Stimulated activated CD4-positive, alpha-beta T cell treated with anti-CD3 and anti-CD28 coated beads, Interleukin-12 subunit alpha, Interleukin-12 subunit beta, amount 100 ng/mL, for 24 hours (primary cell): ENCODE data around the gene PPARA.

Source experiments
- DNase-seq, 2 experiments: peaks; one replicate each; pipeline ENCODE4 v3.0.0-alpha.2; 2020; ENCODE audit warnings: low read depth in 2 of 2

PPARA gene

GRCh38 chr22:46150034-46150654 lies at the start of gene PPARA:
Gene PPARA, plus strand, starts transcription at chr22:46150526. Its CDS starts 47,858 bp downstream, at chr22:46198384.
- peak; percentile 61 to 84 for DNase-seq

DNA sequence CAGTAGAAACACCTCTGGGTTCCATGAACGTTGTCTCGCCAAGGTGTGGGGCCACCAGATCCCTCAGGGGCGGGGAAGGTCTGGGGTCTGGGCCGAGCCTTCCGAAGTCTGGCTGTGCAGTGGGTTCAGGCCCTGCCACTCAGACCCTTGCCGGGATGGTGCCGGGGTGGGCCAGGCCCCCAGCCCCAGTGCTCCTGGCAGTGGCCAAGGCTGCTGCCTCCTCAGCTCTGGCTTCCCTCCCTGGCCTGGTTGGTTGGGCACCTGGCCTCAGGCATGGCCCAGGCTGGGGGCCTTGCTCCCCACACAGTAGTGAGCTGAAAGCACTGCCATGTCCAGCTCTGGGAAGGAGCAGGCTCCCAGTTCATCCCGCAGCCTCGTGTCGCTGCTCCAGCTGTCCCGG lies 48.2 kb upstream of the PPARA start:
- DNase-seq, result no peak

DNA sequence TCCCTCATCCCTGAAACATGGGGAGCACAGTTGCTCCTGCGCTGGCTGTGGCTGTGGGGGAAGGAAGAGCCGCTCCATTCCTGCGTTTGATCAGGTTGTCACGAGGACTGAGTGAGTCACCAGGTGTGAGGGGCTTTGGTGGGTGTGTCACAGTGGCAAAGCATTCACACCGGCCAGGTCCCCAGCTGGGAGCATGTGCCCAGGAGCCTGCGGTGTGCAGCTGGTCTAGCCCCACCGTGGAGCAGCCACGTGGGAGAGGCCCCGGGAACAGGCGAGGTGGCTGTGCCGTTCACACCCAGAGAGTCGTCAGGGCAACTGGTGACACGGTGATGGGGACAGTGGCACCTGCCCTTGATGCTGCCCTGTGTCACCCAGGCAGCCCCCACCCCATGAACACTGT lies 47.6 kb upstream of the PPARA start:
- no peak for DNase-seq

DNA sequence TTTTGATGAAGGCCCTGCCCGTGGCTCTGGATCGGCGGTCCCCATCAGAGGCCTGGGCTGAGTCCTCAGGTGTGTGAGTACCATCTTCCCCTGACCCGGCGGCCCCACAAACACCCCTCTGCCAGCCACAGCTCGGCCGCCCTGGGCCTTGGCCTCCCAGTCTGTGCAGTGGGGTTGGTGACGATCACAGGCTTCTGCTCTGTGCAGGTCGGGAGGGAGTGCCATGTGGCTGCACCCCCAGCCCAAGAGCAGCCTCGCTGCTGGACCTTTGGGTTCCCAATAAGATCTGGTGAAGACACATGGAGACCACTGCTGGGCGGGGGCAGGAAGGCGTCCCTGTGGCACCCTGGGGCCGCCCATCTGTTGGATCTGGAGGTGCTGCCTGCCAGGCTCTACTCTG lies 47.1 kb upstream of the PPARA start:
- no peak for DNase-seq

- no peak for DNase-seq
Observed at GRCh38 chr22:46103664-46104063, 46.7 kb upstream of the PPARA start.

DNA sequence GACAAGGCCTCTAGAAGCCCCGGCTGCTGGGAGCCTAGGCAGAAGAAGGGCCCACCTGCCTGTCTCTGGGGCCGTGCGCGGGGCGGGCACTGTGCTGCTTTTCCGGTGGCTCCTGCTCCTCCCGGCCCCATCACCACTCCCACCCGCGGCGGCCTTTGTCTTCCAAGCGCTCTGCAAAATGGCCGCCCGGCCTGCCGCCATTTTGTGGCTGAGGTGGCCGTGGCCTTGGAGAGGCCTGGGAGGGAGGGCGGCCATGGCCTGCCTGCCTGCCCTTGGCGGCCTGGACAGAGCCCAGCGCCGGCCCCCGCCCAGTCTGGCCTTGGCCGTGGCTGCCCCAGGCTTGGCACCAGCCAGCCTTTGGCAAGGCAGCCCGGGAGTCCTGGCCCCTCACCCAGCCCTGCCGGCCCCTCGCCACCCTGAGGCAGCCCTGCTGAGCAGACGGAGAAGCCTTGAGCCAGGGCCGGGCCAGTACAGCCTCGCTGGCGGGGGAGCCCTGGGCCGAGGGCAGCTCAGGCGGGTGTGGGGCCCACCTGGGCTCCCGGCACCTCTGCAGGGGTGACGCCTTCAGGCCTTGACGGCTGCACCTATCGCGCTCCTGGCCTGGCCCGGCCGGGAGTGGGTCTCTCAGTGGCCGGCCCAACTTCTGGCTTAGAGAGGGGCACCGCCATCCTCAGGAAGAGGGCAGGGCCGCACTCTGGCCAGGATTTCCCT lies 46.0 kb upstream of the PPARA start:
- no peak for DNase-seq

DNA sequence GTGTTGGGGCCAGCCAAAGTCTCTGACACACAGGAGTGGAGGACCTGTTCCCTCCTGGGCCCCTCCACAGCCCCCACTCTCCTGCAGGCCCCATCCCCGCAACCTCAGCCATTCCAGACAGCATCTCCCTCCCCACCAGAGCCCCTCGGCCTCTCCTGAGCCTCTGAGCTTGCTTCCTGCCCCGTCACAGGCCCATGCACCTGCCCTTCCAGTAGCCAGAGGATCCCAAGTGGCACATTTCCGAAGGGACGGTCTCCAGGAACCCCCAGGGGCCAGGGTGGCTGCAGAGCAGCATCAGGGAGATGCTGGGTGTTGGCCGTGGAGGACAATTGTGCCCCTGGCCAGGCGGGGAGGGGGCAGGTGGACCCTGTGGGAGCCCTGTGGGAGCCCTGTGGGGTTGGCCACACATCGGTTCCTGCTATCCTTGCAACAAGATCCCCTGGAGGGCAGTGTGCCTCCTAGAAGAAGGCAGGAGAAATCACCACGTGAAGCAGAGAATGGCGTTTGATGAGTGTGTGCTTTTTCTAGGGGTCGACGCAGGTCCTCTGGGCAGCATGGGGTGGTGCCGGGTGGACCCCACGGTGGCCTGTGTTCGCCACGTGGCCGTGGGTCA lies 45.3 kb upstream of the PPARA start:
- DNase-seq, result no peak

- DNase-seq, result no peak
Observed at GRCh38 chr22:46105494-46106278, 44.6 kb upstream of the PPARA start.

DNA sequence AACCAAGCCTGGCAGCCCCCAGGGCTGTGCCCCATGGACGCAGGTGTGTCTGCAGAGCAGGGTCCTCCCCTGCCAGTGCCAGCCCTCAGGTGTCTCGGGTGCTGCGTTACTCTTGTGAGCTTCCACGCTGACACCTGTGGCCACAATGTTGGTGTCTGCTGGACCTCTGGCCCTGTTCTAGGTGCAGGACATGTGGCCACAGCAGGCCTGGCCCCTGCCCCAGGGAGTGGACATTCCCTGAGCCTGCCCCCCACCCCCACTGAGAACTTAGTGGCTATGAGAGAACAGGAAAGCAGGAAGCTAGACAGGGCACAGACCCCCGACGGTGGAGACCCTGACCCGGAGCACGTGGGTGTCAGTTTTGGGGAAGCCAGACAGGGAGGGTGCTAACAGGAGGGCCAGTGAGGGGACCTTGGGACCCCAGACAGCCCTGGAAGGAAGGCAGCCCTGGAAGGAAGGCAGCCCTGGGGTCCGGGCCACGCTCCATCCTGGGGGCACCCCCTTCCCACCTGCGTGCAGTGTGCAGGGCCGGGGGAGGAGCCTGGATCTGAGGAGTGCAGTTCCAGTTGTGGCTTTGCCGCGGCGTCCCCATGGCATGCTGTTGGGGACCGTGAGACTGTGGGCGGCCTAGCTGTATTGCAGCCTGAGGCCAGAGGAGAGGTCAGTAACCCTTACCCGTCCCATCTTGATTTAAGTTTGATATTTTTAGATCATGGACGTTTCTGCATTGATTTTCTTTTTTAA lies 43.9 kb upstream of the PPARA start:
- no peak for DNase-seq

DNA sequence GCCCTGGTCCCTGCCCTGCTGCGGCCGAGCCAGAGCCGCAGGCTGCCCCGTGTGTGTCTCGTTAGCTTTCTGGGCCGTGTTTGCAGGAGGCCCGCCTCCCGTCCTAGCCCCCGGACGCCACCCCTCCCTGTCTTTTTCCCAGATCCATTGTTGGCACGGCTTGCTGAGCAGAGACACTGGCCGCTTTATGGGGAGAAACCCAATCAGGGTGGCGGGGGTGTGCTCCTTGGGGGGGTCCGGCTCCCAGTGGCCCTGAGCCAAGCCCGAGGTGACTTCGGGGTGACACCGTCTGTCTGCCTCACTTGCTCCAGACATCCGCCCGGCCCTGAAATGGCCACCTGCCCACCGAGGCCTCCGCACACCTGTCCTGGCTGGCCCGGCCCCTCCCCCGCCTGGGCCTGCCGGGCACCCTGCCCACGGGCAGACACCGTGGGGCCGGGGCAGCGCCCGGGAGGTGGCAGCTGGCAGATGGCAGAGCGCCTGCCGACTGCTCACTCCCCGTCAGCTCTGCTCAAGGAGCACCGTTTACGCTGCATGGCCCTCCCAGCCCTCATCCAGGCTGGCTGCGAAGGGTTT lies 43.1 kb upstream of the PPARA start:
- no peak for DNase-seq

- DNase-seq, result no peak
Observed at GRCh38 chr22:46107753-46108563, 42.4 kb upstream of the PPARA start.

GRCh38 chr22:46108564-46109473 lies 41.5 kb upstream of the PPARA start:
- DNase-seq, result no peak

GRCh38 chr22:46109474-46110003 lies 40.8 kb upstream of the PPARA start:
- DNase-seq, result no peak

DNA sequence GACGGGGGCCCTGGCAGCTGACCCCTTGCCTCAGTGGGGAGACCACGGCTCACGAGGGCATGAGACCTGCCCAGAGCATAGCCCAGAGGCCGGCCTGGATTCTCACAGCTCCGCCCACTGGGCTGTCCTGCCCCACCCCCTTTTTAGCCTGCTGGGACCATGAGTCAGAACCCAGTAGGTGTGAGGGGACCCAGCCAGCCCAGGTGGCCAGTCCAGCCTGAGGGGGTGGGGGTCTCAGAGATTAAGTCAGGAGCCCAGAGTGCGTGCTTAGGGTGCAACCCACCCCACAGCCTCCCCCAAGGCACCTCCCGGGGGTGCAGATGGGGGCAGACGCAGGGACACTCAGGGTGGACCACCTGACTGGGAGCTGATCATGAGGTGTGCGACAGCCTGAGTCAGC lies 40.1 kb upstream of the PPARA start:
- no peak for DNase-seq

GRCh38 chr22:46111645-46112306 lies 38.5 kb upstream of the PPARA start:
- DNase-seq, result no peak

- DNase-seq, result no peak
Observed at GRCh38 chr22:46112405-46112804, 37.9 kb upstream of the PPARA start.

GRCh38 chr22:46113110-46113909 lies 37.0 kb upstream of the PPARA start:
- DNase-seq, result no peak
